HG03575 (cell line): ENCODE measurements around the gene SLC35B4.

Experiments
- ATAC-seq: cut with Tn5 transposase; IDR thresholded peaks from one replicate; pipeline ENCODE4 v1.9.1; 2021; ENCODE audit not compliant: unreplicated experiment, insufficient number of reproducible peaks, low FRiP score; ENCODE audit errors: extremely low read depth

SLC35B4 gene

GRCh38 chr7:134334408-134334807 lies 17.7 kb upstream of the SLC35B4 start:
- no peak for ATAC-seq

DNA sequence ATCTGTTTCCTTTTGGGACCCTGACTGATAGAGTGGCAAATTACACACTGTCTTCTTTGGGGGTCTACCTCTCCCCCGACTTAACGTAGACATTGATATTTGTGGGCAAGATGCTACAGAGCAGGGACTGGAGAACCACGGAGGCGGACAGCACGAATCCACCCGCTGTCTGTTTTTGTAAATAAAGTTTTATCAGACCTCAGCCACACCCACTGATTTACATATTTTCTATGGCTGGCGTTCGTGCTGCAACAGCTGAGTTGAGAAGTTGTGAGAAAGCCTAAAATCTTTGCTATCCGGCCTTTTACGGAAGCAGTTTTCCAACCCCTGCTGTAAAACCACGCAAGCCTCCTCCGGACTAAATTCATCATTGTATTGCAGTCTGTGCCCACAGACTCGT lies 17.2 kb upstream of the SLC35B4 start:
- ATAC-seq, result no peak

- no peak for ATAC-seq
Observed at GRCh38 chr7:134332892-134333291, 16.2 kb upstream of the SLC35B4 start.

DNA sequence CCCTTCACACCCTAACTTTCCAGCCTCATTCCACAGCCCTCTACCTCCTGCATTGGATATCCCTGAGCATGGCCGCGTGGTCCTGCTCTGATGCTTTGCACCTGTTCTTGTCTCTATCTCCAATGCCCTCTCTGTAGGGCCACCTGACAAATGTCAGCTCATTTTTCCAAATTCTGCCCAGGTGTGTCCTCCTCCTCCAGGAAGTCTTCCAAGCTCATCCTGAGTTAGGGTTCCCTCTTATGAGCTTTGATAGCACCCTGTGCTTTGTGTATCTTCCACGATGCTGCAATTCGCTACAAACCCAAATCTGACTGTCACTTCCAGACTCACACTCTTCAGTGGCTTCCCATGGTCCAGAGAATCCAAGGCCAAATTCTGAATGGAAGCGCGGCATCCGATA lies 14.7 kb upstream of the SLC35B4 start:
- no peak for ATAC-seq

DNA sequence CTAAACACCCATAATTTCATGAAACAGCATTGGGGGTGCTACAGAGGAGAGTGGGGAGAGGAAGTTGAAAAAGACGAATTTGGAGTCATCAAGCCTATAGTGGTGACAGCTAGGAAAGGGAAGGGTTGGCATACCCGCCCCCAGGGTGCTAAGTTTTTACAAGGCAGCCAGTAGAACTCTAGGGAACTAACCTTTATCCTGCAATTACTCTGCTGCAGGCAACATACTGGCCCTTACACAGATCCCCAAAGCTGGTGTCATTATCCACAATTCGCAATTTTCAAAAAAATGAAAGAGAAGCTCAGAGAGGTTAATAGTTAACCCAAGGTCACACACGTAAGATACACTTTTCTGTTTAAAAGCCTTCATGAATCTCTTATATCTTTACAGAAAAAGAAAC lies 14.2 kb upstream of the SLC35B4 start:
- ATAC-seq, result no peak

DNA sequence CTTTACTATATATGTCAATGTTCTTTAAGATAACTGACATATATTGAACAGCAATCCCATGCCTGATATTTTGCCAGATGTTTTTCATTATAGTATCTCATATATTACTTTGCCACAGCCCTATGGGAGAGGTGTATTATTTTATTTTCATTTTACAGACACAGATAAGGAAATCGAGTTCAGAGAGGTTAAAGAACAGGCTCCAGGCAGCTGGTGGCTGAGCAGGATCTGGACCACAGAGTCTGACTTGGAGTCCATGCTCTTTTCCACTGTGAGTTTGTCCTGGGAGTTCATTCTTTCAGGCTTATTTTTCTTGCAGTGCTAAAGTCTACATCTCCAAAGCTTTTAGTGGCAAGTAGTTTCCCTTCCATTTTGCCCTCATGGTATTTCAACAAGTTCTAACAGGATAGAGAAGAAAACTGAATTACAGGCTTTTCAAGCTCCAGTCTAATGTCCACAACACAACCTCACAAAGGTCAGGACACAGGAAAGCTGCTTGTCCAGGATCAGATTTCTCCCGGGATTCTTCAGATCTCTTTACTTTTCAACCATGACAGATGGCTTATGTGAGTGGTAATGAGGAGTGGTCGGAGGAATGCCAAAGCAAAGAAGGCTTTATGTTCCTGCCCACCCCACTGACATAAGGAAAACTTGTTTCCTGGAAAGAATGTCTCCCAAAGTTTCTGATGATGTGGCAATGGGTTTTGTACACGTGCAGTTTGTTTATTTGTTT lies 13.1 kb upstream of the SLC35B4 start:
- no peak for ATAC-seq

DNA sequence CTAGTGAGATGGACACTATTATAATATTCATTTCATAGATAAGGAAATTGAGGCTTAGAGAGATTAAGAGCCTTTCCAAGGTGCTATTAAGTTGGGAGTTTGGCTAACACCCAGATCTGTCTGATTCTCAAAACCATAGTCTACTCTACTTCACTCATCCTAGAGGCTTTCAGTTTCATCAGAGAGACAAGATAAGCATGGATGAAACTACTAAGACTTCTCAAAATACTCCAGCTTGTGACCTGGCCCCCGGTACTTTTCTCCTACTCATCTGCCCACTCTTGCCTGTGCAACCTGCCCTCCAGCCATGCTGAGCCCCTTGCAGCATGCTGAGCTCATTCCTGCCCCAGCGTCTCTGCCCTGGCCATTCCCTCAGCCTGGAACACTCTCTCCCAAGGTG lies 12.2 kb upstream of the SLC35B4 start:
- no peak for ATAC-seq

DNA sequence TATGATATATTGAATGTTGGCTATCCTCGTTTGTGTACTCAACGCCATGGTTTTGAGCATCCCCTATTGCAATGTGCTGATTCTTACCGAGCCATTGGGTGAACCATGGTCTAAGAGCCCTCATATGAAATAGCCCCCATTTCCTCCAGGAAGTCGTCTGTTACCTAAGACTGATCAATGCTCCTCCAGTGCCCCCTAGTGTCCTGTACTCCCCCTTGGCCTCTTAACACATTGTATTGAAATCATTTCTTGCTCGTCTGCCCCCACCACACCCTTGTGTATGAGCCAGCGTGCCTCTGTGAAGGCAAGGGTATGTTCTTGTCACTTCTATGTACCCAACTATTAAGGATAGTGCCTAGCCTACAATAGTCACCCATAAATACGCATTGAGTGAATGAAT lies 11.2 kb upstream of the SLC35B4 start:
- no peak for ATAC-seq

DNA sequence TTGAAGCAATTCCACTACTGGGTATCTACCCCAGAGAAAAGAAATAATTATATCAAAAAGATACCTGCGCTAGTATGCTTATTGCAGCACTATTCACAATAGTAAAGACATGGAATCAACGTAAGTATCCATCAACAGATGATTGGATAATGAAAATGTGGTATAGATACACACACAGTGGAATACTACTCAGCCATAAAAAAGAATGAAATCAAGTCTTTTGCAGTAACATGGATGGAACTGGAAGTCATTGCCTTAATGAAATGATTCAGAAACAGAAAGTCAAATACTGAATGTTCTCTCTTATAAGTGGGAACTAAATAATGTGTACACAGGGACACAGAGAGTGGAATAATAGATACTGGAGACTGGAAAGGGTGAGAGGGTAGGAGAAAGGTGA lies 7.4 kb upstream of the SLC35B4 start:
- ATAC-seq, result no peak

GRCh38 chr7:134320201-134320600 lies 3.5 kb upstream of the SLC35B4 start:
- no peak for ATAC-seq

DNA sequence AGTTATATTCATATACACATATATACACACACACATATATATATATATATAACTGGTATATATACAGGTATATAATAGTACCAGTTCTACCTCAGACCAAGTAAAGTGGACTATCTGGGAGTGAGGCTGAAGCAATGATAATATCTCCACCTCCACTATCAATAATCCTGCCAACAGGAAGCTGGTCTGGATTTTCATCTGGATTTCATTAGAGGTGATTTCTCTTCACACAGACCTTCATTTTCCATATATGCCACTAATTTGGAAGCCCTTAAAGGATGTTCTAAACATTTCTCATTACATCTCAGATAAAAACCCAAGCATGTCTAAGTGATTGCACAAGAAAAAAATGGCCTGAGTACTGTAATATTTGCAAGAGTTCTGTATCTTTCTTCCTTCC lies 1.7 kb upstream of the SLC35B4 start:
- ATAC-seq, result no peak

DNA sequence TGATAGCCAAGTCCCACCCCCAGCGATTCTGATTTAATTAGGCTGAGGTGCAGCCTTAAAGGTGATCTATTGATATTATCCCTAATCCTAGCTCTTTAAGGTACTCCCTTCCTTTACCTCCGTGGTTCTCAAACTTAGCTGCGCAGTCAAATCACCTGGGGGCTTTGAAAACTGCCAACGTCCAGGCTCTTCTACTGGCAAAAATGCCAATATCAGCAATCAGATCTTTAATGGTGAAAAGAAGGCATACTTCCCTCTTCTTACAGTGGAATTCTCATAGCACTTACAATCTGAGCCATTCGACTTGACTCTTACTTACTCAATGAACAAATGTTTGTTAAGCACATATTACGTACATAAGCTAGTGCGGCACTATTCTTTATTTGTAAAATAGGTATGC lies 704 bp upstream of the SLC35B4 start:
- ATAC-seq, result no peak

DNA sequence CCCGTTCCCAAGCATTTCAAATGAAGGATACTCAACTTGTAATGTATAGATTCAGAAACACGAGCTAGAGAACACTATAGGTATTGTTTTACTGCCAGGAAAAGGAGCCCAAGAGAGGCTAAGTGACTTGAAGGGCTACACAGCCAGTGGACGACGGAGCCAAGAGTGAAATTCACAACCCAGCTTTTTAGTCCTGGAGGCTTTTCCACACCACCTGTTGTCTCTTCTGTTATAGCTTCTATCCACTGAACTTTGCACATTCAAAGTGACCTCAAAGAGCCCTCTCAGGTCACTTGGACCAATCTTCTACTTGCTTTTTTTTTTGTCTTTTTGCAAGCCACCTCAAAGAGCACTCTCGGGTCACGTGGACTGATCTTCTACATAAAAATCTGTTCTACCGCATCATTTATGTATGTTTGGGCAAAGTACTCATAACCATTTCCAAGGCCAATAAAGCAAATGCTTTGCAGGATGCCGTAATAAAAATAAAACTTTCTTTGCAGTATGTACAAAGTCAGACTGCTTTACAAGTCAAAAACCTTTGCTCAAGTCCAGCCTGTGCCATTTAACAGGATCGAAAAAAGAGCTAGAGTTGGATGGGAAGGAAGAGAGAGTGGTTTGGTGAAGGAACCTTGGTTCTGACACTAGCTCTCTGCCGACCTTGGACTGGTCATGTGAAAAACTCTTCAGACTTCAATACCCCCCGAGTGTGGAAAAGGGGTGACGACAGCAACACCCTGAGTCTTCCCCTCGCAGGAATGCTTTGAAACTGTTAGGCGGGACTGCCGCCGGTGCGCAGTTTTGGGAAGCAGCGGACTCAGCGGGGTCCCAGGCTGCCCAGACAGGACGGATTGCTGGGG lies 821 bp downstream of the SLC35B4 start:
- ATAC-seq, result no peak

- no peak for ATAC-seq
Observed at GRCh38 chr7:134313543-134313942, 3.2 kb downstream of the SLC35B4 start.

GRCh38 chr7:134312717-134313116 lies 4.0 kb downstream of the SLC35B4 start:
- ATAC-seq, result no peak

DNA sequence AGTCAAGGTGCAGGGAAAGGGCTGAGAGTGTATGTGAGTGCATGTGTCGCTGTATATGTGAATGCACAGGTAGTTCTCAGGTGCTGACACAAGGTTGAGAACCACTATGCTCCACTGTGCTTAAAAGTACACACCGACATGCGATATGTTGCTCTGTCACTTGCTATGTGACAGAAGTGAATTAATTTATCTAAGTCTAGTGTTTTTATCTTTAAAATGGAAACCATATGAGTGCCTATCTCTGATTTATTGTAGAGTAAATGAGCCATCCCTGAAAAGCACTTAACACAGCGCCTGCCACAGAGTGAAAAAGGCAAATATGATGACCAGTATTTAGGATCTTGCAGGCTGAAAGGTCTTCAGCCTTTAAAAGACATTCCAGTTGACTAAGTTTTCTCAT lies 4.9 kb downstream of the SLC35B4 start:
- ATAC-seq, result no peak

DNA sequence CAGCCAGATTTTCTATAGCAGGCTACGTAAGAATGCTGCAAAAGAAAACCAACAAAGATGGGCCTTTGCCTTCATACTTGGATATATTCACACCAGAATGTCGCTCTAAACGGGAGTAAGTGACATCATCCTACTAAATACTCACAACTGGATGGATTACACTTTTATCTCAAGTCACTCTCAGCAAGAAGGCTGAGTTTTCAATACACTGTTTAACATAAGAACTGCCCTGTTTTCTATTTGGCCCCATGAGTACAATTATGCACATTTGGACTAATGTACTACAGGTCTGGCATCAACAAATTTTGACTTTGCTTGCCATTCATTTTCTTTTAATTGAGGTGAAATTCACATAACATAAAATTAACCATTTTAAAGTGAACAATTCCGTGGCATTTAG lies 8.2 kb downstream of the SLC35B4 start:
- no peak for ATAC-seq

DNA sequence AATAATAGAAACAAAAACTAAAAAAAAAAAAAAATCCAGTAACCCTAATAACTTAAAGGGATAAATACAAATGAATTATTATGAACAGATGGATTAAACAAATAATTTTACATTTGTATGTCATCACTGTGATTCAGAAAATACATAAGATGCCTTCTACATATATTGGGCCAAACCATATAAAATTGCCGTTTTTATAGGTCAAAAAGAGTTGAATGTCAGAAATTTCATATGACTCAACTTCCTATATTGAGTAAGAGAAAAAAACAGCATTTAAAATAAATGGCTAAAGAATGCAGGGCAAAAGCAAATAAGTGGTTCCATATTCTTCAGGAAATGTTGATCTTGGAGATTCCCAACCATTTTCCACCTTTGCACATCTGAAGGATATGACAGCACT lies 9.4 kb downstream of the SLC35B4 start:
- no peak for ATAC-seq

GRCh38 chr7:134302120-134302519 lies 14.6 kb downstream of the SLC35B4 start:
- ATAC-seq, result no peak

GRCh38 chr7:134301592-134301991 lies 15.1 kb downstream of the SLC35B4 start:
- no peak for ATAC-seq
